Fibroblast of skin of left biceps (primary cell): ENCODE measurements around the gene SMIM3.
A peak's percentile ranks its signal among the peaks of the same experiment; 100 is the strongest.
"Not testable (repeated sequence)": the region's sequence is repeated elsewhere in the genome, so short reads cannot be mapped to it uniquely, and the experiment has no call there.

Source experiments
- DNase-seq, 2 experiments: peaks; one replicate each; pipeline ENCODE4 v3.0.0-alpha.2; 2013; ENCODE audit warnings: low read depth in 2 of 2

SMIM3 gene, protein sequence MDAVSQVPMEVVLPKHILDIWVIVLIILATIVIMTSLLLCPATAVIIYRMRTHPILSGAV

GRCh38 chr5:150778517-150779396 is at the start of gene SMIM3:
Gene SMIM3 (plus strand): TSS chr5:150778757. CDS start chr5:150795441, 16,684 bp downstream.
- no peak for DNase-seq

DNA sequence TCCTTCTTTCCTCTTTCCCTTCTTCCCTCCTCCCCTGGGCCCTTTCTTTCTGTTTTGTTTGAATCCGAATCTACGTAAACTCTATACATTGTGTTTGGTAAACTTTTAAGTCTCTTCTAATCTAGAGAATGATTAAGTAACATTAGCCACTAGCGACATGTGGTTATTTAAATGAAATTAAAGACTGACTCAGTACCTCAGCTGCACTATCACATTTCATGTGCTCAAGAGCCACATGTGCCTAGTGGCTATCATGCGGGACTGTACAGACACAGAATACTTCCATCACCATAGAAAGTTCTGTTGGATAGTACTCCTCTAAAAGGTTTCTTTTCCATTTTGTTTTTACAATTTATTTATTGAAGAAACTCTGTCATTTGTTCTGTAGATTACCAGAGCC is 48.7 kb upstream of the SMIM3 start:
- no peak for DNase-seq

DNA sequence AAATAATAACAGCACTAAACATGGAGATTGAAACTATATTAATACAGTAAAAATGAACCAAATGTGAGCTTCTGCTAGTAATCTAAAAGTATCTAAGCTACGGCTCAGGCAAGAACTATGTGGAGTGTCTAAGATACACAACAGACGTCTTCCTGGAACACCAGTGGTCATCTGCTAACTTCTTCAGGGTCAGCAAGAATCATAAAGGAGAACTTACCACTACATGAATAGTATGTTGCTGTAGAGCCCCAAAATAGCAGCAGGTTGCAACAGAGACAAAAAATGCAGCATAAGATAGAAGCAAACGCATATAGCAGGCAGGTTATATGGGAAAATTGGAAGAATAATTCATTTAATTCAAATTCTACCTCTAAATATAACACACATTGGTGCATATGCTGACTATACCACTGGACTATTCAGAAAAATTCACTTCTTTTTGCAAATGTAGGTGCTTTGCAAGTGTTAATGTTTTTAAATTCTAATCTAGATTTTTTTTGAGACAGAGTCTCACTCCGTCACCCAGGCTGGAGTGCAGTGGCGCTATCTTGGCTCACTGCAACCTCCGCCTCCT is 46.8 kb upstream of the SMIM3 start:
- no peak for DNase-seq

- no peak for DNase-seq
Observed at GRCh38 chr5:150734579-150735384, 43.8 kb upstream of the SMIM3 start.

DNA sequence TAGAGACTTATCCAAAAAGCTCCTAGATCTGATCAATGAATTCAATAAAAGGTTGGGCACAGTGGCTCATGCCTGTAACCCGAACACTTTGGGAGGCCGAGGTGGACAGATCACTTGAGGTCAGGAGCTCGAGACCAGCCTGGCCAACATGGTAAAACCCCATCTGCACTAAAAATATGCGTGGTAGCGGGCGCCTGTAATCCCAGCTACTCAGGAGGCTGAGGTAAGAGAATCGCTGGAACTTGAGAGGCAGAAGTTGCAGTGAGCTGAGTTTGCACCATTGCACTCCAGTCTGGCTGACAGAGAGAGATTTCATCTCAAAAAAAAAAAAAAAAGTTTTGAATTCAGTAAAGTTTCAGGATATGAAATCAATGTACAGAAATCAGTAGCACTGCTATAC is 39.7 kb upstream of the SMIM3 start:
- no peak for DNase-seq

DNA sequence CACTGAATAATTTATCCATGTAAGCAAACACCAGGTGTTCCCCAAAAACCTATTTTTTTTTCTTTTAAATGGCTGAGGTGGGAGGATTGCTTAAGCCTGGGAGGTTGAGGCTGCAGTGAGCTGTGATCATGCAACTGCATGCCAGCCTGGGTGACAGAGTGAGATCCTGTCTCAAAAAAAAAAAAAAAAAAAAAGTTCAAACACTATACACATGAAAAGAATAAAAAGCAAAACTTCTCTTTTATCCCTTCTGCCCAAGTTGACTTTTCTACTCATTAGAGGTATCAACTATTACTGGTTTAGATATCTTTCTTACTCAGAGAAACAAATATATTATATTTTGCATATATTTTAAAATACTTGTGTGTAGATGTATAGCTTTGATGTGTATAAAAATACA is 37.6 kb upstream of the SMIM3 start:
- DNase-seq, result no peak

DNA sequence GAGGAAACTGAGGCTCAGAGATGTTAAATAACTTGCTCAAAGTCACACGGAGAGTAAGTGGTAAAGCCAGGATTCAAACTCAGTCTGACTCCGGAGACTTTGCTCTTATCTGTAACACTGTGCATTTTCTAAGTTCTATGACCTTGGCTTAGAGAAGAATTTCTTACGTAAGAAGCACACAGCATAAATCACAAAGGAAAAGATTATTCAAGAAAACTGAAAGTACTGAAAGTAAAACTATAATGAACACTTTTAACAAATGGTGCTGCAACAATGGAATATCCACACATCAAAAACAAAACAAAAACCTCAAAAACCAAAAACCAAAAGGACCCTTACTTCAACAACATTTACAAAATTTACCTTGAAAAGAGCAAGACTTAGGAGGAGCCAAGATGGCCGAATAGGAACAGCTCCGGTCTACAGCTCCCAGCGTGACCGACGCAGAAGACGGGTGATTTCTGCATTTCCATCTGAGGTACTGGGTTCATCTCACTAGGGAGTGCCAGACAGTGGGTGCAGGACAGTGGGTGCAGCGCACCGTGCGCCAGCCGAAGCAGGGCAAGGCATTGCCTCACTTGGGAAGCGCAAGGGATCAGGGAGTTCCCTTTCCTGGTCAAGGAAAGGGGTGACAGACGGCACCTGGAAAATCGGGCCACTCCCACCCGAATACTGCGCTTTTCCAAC is 36.0 kb upstream of the SMIM3 start:
- not testable (repeated sequence) for DNase-seq

- not testable (repeated sequence) for DNase-seq
Observed at GRCh38 chr5:150743142-150743488, 35.4 kb upstream of the SMIM3 start.

DNA sequence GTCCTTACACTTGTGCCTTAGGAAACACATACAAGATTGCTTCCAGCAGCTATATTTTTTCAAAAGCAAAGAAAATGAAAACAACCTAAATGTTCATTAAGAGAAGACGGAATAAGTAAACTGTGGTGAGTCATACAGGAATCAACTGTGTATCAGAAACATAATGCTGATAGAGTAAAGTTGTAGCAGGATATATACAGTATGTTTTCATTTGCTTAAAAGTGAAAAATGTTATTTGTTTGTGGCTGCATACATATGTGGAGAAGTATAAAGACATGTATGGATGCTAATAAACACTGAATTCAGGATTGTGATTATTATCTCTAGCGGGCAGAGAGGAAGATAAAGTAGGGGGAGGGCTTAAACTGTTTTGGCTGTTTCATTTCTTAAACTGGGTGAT is 28.1 kb upstream of the SMIM3 start:
- DNase-seq, result no peak

DNA sequence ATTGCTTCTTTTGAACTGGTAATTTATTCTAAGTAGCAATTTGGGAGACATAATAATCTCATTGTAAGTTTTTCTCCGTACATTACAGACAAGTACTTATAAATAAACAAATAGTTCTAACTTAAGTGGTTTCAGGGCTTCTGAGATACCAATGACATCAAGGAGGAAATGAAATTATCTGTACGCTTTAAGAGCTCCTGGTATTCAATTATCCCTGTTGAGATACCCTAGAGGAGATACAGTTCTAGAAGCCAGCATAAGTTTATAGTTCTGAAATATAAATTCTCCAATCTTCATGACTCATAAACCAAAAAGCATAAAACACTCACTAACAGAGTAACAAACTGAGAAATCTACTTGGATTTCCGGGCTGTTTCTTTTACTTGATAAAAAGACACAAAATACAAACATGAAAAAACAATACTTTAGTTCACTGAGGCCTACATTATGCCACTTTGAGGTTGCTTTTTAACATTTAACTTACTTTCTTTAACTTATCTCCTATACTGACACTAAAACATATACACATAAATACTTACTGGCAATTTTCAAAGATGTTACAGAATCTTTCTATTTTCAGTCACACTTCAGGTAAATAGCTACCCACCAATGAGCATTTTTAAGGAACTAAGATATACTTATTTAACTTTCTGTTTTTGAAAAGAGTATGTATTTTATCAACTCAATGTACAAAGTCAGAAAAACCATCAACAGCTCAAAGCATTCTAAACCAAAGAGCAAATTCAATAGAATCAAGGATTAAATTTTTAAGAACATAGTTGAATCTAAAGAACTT is 27.3 kb upstream of the SMIM3 start:
- no peak for DNase-seq

GRCh38 chr5:150753463-150753862 is 25.1 kb upstream of the SMIM3 start:
- DNase-seq, result no peak

DNA sequence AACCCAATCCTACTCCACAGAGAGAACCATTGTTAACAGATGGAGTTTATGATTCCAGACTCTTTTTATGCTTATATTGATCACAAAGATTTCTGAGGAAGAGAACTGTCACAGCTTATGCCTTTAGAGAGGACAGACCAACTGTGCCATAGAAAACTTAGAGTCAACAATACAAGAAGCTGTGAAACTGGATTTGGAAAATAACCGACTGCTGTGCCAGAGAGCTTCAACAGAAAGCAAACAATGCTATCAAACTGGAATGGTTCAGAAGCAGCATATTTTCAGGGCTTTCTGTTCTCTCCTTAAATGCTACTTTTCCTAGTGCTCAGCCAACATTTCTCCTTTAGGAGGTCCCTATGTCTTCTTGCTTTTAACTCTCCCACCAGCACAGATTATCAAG is 24.7 kb upstream of the SMIM3 start:
- DNase-seq, result no peak

GRCh38 chr5:150757087-150757649 is 21.4 kb upstream of the SMIM3 start:
- no peak for DNase-seq

GRCh38 chr5:150758203-150758530 is 20.4 kb upstream of the SMIM3 start:
- no peak for DNase-seq

DNA sequence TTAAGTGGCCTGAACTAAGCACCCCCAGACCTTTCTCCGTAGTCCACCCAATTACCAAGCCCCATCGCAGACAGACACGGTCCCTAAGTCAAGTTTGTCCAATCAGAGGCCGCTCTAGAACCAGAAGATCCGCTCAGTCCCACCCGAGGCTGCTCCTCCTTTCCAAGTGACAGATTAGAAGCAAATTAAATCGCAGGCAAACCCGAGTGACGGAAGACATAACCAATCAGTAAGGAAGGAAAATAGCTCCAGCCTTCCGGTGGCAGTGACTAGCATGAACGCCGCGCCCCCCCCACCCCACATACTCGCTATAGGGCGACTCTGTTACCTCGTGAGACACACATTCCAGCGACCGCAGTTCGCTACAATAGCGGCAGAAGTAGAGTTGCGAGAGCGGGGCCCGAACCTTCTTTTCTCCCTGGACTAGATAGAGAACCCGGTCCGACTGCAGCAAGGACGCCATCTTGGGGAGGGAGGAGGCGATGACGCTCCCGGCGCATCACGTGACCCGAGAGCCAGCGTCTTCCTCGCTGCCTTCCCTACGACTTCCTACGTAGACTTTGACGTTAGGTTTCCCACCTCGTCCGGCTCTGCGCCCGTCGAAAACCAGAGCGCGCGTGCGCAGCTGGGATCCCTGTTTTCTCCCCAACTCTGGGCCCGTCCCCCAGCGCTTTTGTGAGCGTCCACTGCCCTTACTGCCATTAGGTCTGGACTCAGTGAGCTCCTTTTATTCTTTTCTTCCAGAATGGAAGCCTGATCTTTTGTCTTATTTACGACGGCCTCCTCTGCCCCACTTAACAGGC is 19.8 kb upstream of the SMIM3 start, which contains the start of gene DCTN4:
DCTN4 (minus strand) TSS at position 487 of the 803 bp plus-strand sequence; CDS start at position 463, 24 bp downstream.
- peak; percentile 99 for DNase-seq

DNA sequence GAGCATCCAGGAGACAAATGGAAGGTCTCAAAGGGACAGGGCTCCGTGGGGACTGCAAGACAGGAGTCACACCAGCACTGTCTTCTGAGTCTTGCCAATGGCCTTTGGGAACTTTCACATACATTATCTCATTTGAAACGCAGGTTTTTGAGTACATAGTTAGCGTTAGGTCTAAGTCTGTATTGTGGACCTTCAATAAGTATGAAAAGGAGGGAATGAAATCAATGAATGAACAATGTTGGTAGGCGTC is 19.3 kb upstream of the SMIM3 start:
- DNase-seq, result no peak

- DNase-seq, result no peak
Observed at GRCh38 chr5:150762211-150762610, 16.3 kb upstream of the SMIM3 start.

- peak; percentile 70 to 76 for DNase-seq
Observed at GRCh38 chr5:150763023-150763769, 15.4 kb upstream of the SMIM3 start.

DNA sequence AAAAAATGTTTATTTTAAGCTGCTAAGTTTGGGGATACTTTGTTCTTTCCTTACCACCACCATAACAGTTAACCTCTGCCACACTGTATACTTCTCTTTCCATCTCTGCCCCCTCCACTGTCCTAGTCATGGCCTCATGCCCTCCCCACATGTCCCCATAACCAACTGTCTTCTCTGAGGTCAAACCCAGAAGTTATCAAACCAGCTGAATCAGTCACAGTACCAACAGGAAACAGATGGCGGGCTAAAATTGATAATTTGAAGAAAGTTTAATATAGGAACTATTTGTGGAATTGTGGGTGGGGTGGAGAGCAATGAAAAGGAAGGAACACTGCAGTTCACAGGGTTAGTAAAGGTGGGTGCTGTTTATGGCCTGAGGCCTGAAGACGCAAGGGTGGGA is 14.0 kb upstream of the SMIM3 start:
- no peak for DNase-seq
